VCaP (cell line): ENCODE measurements around the gene FHL1.

Experiments used
- H3K27ac ChIP-seq: fragments of 450-650 bp; 2 replicates; pipeline ENCODE4 v1.5.1; 2017
- TF ChIP-seq, protein P1 (sequence below): fragments of 450-650 bp; conservative IDR thresholded peaks from 2 replicates; pipeline ENCODE4 v1.5.1; 2017; ENCODE audit warnings: mild to moderate bottlenecking, moderate library complexity

Gene FHL1

DNA sequence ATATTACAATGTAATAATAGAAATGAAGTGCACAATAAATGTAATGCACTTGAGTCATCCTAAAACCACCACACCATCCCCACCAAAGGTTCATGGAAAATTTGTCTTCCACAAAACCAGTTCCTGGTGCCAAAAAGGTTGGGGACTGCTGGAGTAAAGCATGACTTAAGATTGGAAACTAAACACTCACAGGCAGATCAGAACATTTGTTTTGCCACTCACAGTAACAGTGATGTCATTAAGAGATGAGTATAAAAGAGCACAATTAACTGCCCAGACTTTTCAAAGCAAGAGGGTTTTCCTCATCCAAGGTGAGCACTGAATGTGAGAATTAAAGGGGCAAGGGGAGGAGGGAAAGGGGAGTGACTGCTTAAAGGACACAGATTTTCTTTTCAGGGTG is 68.2 kb downstream of the FHL1 start:
- TF ChIP-seq, protein P1, sequence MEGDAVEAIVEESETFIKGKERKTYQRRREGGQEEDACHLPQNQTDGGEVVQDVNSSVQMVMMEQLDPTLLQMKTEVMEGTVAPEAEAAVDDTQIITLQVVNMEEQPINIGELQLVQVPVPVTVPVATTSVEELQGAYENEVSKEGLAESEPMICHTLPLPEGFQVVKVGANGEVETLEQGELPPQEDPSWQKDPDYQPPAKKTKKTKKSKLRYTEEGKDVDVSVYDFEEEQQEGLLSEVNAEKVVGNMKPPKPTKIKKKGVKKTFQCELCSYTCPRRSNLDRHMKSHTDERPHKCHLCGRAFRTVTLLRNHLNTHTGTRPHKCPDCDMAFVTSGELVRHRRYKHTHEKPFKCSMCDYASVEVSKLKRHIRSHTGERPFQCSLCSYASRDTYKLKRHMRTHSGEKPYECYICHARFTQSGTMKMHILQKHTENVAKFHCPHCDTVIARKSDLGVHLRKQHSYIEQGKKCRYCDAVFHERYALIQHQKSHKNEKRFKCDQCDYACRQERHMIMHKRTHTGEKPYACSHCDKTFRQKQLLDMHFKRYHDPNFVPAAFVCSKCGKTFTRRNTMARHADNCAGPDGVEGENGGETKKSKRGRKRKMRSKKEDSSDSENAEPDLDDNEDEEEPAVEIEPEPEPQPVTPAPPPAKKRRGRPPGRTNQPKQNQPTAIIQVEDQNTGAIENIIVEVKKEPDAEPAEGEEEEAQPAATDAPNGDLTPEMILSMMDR: no peak
- H3K27ac ChIP-seq: no peak overlapping the region

DNA sequence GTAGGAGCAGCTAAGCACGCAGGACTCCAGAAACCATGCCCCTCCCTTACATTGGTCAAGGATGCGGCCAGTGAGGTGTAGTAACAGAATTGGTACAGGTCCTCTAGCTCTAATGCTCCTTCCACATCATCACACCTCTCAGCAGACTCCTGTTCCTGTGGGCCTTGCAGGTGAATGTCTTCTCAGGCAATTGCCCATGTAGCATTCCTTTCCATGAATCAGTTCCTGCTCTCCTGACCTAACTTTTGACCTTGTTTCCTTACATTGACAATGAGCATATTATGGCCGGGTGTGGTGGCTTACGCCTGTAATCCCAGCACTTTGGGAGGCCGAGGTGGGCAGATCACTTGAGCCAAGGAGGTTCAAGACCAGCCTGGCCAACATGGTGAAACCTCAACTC is 72.6 kb downstream of the FHL1 start:
- TF ChIP-seq, protein P1: no peak
- H3K27ac ChIP-seq: no peak overlapping the region

DNA sequence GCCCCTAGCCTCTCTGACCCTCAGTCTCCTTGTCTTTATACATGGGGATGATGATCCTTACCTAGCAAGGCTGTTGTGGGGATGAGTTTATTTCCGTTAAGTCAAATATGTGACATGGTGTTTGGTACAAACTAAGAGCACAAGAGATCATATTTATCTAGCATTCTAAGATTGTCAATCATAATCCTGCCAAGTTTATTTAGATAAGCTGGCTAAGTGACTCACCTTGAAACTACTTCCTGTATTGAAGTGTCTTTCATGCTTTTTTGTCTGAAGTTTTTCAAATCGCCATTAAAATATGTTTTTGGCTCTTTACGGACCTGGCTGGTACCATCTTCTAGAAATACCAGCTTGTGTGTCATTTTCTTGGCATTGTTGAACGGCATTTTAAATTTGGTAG is 73.2 kb downstream of the FHL1 start:
- no peak overlapping the region for H3K27ac ChIP-seq
- TF ChIP-seq, protein P1: no peak

DNA sequence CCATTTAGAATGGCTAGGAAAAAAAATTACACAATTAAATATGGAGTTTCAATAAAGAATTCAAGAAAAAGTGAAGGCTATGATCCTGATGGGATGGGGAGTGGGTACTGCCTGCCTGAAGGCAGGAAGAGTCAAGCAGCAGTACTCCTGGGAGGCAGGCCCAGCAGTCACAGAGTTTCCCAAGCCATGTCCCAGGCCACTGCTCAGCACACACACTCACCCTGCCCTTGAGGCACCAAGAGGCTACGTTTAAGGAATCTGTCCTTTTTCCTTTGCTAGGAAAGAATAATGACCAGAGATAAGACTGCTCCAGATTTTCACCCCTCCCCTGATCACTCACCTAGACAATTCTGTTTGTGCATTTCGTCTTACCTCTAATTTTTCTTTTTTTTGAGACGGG is 73.6 kb downstream of the FHL1 start:
- TF ChIP-seq, protein P1: no peak
- no peak overlapping the region for H3K27ac ChIP-seq

DNA sequence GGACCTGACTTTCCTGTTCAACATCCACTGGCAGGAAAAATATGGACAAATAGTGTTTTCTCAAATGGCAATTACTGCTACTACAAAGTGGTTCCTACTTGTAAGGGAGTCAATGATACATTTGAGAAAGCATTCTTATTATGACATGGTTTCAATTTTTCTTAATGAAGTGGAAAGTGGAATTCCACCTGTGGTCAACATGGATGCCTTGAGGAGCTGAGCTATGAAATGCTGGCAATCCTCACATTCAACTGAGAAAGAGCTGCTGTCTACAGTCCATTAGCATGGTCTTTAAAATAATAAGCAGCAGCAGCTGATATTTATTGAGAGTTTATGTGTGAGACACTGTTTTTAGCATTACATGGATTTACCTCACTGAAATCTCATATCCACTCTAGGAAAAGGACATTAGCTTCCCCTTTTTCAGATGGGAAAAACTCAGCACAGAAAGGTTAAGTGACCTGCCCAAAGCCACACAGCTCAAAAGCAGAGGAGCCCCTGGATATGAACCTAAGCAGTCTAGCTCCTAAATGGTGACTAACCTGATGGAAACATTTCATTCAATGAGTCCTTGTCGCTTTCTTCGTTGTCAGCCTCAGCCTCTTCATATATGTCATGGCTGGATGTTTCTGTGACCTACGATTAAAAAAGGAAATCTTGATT is 74.6 kb downstream of the FHL1 start:
- TF ChIP-seq, protein P1: no peak

DNA sequence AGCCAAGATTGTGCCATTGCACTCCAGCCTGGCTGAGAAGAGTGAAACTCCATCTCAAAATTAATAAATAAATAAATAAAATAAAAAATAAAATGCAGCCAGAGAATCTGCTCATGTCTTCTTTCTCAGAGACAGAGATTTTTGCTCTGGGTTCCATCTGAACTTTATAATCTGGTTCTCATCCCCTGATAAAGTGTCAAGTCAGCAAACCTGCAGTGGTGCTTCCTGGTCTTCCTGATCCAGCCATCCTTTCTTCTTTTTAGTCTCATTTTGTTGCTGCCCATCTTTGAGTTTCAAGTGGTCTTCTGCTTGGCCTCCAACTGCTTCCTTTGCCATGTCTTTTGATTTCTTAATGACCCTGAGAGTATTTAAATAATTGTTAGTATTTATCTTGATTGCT is 79.7 kb downstream of the FHL1 start:
- TF ChIP-seq, protein P1: no peak

More for the DNA sequence above, 74.6 kb downstream of the FHL1 start:
- H3K27ac ChIP-seq: no peak overlapping the region

DNA sequence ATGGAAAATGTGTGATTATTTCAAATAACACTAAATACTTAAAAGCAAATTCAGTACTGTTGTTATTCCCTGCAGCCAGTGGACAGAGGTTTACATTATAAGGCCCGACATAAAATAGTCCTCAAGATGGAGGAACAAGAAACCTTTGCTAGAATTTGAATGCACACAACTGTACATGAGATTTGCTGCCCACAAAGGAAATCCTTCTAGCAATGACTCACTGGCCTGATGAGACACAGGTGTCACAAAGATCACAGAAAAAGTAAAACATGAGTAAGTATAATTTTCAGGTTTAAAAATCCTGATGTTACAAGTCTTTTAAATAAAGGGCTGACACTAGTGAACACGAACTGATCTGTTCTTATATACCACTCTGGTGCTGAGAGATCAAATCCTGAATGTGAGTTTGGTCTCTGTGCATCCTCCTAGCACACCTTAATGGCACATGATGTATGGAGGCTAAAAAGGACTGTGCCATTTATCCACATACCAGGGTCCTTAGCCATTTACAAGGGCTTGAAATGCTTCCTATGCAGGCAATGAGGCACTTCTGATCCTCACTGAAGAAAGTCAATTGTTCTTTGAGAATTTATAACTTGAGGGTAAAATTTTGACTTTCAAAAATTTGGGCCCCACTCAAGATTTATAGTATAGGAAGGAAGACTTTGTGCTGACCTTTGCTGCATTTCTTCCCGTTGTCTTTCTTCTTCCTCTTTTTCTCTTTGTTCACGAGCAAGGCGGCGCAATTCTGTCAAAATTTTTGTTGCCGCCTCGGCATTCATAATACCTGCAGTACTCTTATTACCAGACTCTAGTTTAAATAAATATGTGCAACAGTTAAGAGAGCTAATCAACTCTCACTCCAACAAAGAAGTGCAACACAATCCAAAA is 80.9 kb downstream of the FHL1 start:
- TF ChIP-seq, protein P1: no peak
- H3K27ac ChIP-seq: no peak overlapping the region

More for the DNA sequence above, 79.7 kb downstream of the FHL1 start:
- H3K27ac ChIP-seq: no peak overlapping the region
